HEK293 (cell line): ENCODE data around the gene TBC1D22A.

ENCODE experiments used
- CTCF ChIP-seq: fragments of 450-650 bp; formaldehyde crosslinking; IDR thresholded peaks from 2 replicates; pipeline ENCODE4 v1.5.1; 2016; ENCODE audit warnings: missing biosample characterization, missing genetic modification characterization
- PRDM4 ChIP-seq: fragments of 450-650 bp; formaldehyde crosslinking; IDR thresholded peaks from 2 replicates; pipeline ENCODE4 v1.5.1; 2017; ENCODE audit warnings: missing biosample characterization, missing genetic modification characterization
- TCF7L2 ChIP-seq: IDR thresholded peaks from 2 replicates; pipeline ENCODE4 v1.6.1; 2011; ENCODE audit warnings: low read depth, mild to moderate bottlenecking, inconsistent platforms, low read length, moderate library complexity, borderline replicate concordance
- ZNF324 ChIP-seq: fragments of 450-650 bp; formaldehyde crosslinking; IDR thresholded peaks from 2 replicates; pipeline ENCODE4 v1.5.1; 2016; ENCODE audit warnings: missing biosample characterization, missing genetic modification characterization
- ZNF555 ChIP-seq: fragments of 450-650 bp; formaldehyde crosslinking; conservative IDR thresholded peaks from 2 replicates; pipeline ENCODE4 v1.5.1; 2017; ENCODE audit warnings: missing biosample characterization, mild to moderate bottlenecking, missing genetic modification characterization, inconsistent platforms
- ZNF768 ChIP-seq: fragments of 450-650 bp; formaldehyde crosslinking; IDR thresholded peaks from 2 replicates; pipeline ENCODE4 v1.5.1; 2018; ENCODE audit warnings: missing biosample characterization, mild to moderate bottlenecking, missing genetic modification characterization

GRCh38 chr22:46916886-46917770, 154.7 kb downstream of the TBC1D22A start:
- TF ChIP-seq ZNF555 (tag by site-specific recombination) = no peak
- TF ChIP-seq ZNF768 = no peak
- no peak for TF ChIP-seq PRDM4 (tag by site-specific recombination)
- no peak for TF ChIP-seq CTCF
- no peak for TF ChIP-seq ZNF324
- no peak for TF ChIP-seq TCF7L2
